Measurements from ENCODE around the gene CDK13.

The CDK13 gene

DNA sequence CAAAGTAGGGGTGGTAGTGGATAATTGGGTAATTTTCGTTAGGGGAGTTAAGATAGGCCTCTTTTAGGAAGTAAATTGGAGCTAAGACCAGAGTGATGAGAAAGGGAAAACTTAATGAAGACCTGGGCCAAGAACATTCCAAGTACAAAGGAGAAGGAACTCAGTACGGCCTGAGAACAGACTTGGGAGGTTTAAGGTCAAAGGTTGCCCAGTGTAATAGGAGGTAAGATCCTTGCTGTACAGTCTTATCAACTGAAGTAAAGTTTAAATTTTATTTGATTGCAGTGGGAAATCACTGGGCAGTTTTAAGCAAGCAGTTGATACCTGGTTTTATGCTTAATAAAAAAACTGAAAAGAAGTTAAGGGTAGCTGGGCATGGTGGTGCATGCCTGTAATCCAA, 108.0 kb downstream of the CDK13 start:
- no peak overlapping the region for H2AFZ ChIP-seq (ENCODE audit: low read depth, low read length)
- H3K9ac ChIP-seq (ENCODE audit: low read length): no peak overlapping the region
- TF ChIP-seq, protein P1, sequence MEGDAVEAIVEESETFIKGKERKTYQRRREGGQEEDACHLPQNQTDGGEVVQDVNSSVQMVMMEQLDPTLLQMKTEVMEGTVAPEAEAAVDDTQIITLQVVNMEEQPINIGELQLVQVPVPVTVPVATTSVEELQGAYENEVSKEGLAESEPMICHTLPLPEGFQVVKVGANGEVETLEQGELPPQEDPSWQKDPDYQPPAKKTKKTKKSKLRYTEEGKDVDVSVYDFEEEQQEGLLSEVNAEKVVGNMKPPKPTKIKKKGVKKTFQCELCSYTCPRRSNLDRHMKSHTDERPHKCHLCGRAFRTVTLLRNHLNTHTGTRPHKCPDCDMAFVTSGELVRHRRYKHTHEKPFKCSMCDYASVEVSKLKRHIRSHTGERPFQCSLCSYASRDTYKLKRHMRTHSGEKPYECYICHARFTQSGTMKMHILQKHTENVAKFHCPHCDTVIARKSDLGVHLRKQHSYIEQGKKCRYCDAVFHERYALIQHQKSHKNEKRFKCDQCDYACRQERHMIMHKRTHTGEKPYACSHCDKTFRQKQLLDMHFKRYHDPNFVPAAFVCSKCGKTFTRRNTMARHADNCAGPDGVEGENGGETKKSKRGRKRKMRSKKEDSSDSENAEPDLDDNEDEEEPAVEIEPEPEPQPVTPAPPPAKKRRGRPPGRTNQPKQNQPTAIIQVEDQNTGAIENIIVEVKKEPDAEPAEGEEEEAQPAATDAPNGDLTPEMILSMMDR (IDR thresholded peaks at IDR 0.05; ENCODE audit: low read depth, low read length): no peak
- H3K9me3 ChIP-seq (ENCODE audit: insufficient read depth, low read length): no peaks in the 10 kb centered on the region
- no peaks in the 10 kb centered on the region; the same call in 1 of the 2 replicates for H3K79me2 ChIP-seq (ENCODE audit: low read length)
- no peak overlapping the region for H3K27ac ChIP-seq (ENCODE audit: low read length)
- H3K4me3 ChIP-seq (ENCODE audit: low read length): no peak overlapping the region
- H3K36me3 ChIP-seq (replicated peaks; ENCODE audit: low read depth, low read length): peaks cover 13% of the 10 kb centered on the region
- no peak overlapping the region for H3K4me2 ChIP-seq (ENCODE audit: low read length)
- no peaks in the 10 kb centered on the region for H4K20me1 ChIP-seq (ENCODE audit: insufficient read depth, low read length)
- no peaks in the 10 kb centered on the region for H3K27me3 ChIP-seq (ENCODE audit: low read depth, low read length)
- H3K4me1 ChIP-seq (ENCODE audit: low read length): no peaks in the 10 kb centered on the region

DNA sequence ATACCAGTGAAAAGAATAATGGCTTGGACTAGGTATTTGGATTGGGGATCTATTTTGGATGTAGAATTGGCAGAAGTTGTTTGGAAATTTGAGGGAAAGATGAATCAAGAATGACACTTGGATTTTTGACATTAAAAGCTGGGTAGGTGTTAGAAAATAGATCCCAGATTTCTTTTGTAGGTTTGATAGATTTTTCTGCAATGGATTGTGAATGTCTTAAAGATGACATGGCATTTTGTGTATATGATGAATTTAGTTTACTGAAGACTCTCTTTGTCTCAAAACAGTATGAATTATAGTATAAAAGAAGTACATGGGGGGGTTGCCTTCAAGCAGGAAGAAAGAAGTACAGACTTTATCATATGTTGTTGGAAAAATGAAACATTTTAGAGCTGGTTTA, 108.6 kb downstream of the CDK13 start:
- no peak overlapping the region for H2AFZ ChIP-seq (ENCODE audit: low read depth, low read length)
- no peaks in the 10 kb centered on the region for H4K20me1 ChIP-seq (ENCODE audit: insufficient read depth, low read length)
- no peak overlapping the region for H3K9ac ChIP-seq (ENCODE audit: low read length)
- peaks cover 14% of the 10 kb centered on the region for H3K36me3 ChIP-seq (replicated peaks; ENCODE audit: low read depth, low read length)
- no peaks in the 10 kb centered on the region for H3K9me3 ChIP-seq (ENCODE audit: insufficient read depth, low read length)
- H3K4me2 ChIP-seq (ENCODE audit: low read length): no peak overlapping the region
- no peak overlapping the region for H3K4me3 ChIP-seq (ENCODE audit: low read length)
- TF ChIP-seq EZH2phosphoT487 (IDR thresholded peaks at IDR 0.05; ENCODE audit: low read depth): no peak
- TF ChIP-seq, protein P1 (IDR thresholded peaks at IDR 0.05; ENCODE audit: low read depth, low read length): no peak
- no peaks in the 10 kb centered on the region for H3K27me3 ChIP-seq (ENCODE audit: low read depth, low read length)
- H3K79me2 ChIP-seq (ENCODE audit: low read length): no peaks in the 10 kb centered on the region; the same call in 1 of the 2 replicates
- H3K4me1 ChIP-seq (ENCODE audit: low read length): no peaks in the 10 kb centered on the region
- no peak overlapping the region for H3K27ac ChIP-seq (ENCODE audit: low read length)

DNA sequence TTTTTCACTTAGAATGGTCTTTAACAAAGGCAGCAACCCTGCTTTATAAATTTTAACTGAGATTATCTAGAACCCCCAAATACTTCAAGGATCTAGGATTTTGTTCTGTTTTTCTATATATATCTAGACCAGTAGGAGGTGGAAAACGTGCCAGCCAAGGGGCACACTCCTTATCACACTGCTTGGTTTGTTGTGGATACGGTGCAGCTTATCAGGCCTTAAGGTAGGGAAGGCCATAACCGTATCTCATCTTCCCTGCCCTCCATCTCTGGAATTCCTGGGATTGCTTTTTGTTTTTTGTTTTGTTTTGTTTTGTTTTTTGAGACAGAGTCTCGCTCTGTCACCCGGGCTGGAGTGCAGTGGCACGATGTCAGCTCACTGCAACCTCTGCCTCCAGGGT, 109.0 kb downstream of the CDK13 start:
- Histone ChIP-seq H3K9ac (ENCODE audit: low read length) (no peak overlapping the region), H4K20me1 (ENCODE audit: insufficient read depth, low read length) (no peaks in the 10 kb centered on the region), H3K27me3 (ENCODE audit: low read depth, low read length) (no peaks in the 10 kb centered on the region), H2AFZ (ENCODE audit: low read depth, low read length) (no peak overlapping the region), H3K4me3 (ENCODE audit: low read length) (no peak overlapping the region), H3K4me2 (ENCODE audit: low read length) (no peak overlapping the region), H3K36me3 (replicated peaks; ENCODE audit: low read depth, low read length) (peaks cover 14% of the 10 kb centered on the region), H3K9me3 (ENCODE audit: insufficient read depth, low read length) (no peaks in the 10 kb centered on the region), H3K79me2 (ENCODE audit: low read length) (no peaks in the 10 kb centered on the region; the same call in 1 of the 2 replicates), H3K4me1 (ENCODE audit: low read length) (no peaks in the 10 kb centered on the region), H3K27ac (ENCODE audit: low read length) (no peak overlapping the region)
- no peak for TF ChIP-seq EZH2phosphoT487 (IDR thresholded peaks at IDR 0.05; ENCODE audit: low read depth)
- TF ChIP-seq, protein P1 (IDR thresholded peaks at IDR 0.05; ENCODE audit: low read depth, low read length): no peak

DNA sequence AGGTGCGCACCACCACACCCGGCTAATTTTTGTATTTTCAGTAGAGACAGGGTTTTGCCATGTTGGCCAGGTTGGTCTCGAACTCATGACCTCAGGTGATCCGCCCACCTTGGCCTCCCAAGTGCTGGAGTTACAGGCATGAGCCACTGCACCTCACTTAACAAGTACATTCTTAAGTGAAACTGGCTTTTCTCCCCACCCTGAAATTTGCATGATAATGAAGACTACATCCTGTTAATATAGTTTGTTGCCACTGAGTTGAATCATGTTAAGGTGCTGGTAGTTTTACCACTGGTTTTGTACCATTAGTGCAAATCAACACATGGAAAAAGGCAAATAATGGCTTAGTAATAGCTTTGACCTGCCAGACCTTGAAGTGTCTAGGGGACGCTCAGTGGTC, 122.2 kb downstream of the CDK13 start:
- no peaks in the 10 kb centered on the region for H4K20me1 ChIP-seq (ENCODE audit: insufficient read depth, low read length)
- H3K9ac ChIP-seq (ENCODE audit: low read length): no peak overlapping the region
- no peaks in the 10 kb centered on the region for H3K9me3 ChIP-seq (ENCODE audit: insufficient read depth, low read length)
- no peaks in the 10 kb centered on the region for H3K4me1 ChIP-seq (ENCODE audit: low read length)
- H3K4me3 ChIP-seq (ENCODE audit: low read length): no peak overlapping the region
- no peak overlapping the region for H3K27ac ChIP-seq (ENCODE audit: low read length)
- TF ChIP-seq, protein P1 (IDR thresholded peaks at IDR 0.05; ENCODE audit: low read depth, low read length): no peak
- no peak overlapping the region for H2AFZ ChIP-seq (ENCODE audit: low read depth, low read length)
- peaks cover 5% of the 10 kb centered on the region for H3K36me3 ChIP-seq (replicated peaks; ENCODE audit: low read depth, low read length)
- no peaks in the 10 kb centered on the region for H3K79me2 ChIP-seq (ENCODE audit: low read length)
- no peaks in the 10 kb centered on the region for H3K27me3 ChIP-seq (ENCODE audit: low read depth, low read length)
- no peak overlapping the region for H3K4me2 ChIP-seq (ENCODE audit: low read length)

All from OCI-LY3 (cell line).